Keratinocyte (primary cell): ENCODE results near the gene FBXO31. TPM values are rescaled to one million over a fixed set of nuclear protein-coding genes. Genes with fewer than 3 reads are reported as not detected.

Experiments
- DNase-seq: peaks from one replicate; pipeline ENCODE4 v3.0.0-alpha.2; 2011; ENCODE audit warnings: low read depth, missing footprints, low spot score
- FAIRE-seq: peaks from 2 replicates; lab custom pipeline; 2011; peaks lifted over from hg19 to GRCh38; lab: Jason Lieb, UNC
- H2AFZ ChIP-seq: 2 replicates; pipeline ENCODE4 v1.6.0; 2012; ENCODE audit warnings: low read length, control low read depth, inconsistent platforms; ENCODE audit not compliant: control insufficient read depth
- H3K27ac ChIP-seq: 2 replicates; pipeline ENCODE4 v1.5.1; 2011; ENCODE audit warnings: low read length; ENCODE audit not compliant: control insufficient read depth, insufficient read depth
- H3K27me3 ChIP-seq: 3 replicates; pipeline ENCODE4 v1.6.0; 2011; ENCODE audit warnings: low read length; ENCODE audit not compliant: control insufficient read depth, insufficient read depth; ENCODE audit errors: extremely low read depth
- H3K36me3 ChIP-seq, 2 experiments: 2 replicates in 1 of 2; 3 replicates in 1 of 2; pipeline ENCODE4 v1.5.1; 2011; ENCODE audit warnings: low read length in 2 of 2, mild to moderate bottlenecking in 1 of 2; ENCODE audit not compliant: control insufficient read depth in 2 of 2, insufficient read depth in 2 of 2; ENCODE audit errors: extremely low read depth in 1 of 2
- H3K4me1 ChIP-seq: 3 replicates; pipeline ENCODE4 v1.5.1; 2011; ENCODE audit warnings: low read length; ENCODE audit not compliant: control insufficient read depth, insufficient read depth; ENCODE audit errors: extremely low read depth
- H3K4me2 ChIP-seq: 3 replicates; pipeline ENCODE4 v1.6.0; 2011; ENCODE audit warnings: low read depth, low read length; ENCODE audit not compliant: control insufficient read depth, insufficient read depth; ENCODE audit errors: extremely low read depth
- H3K4me3 ChIP-seq, 3 experiments: fragments of 200-600 bp in 1 of 3; sonication (generic) in 1 of 3; 2 replicates in 2 of 3; 3 replicates in 1 of 3; pipeline ENCODE4 v1.5.1; 2011 to 2016; ENCODE audit warnings: low read length in 3 of 3, mild to moderate bottlenecking in 3 of 3, control low read depth in 2 of 3, inconsistent platforms in 1 of 3, low read depth in 1 of 3, mixed read lengths in 1 of 3, mixed run types in 1 of 3, moderate library complexity in 1 of 3; ENCODE audit not compliant: control insufficient read depth in 2 of 3, insufficient read depth in 2 of 3; ENCODE audit errors: extremely low read depth in 1 of 3
- H3K79me2 ChIP-seq: 2 replicates; pipeline ENCODE4 v1.6.0; 2012; ENCODE audit warnings: low read length; ENCODE audit not compliant: control insufficient read depth, insufficient read depth
- H3K9ac ChIP-seq: 3 replicates; pipeline ENCODE4 v1.6.0; 2011; ENCODE audit warnings: low read length; ENCODE audit not compliant: control insufficient read depth, insufficient read depth; ENCODE audit errors: extremely low read depth
- H3K9me1 ChIP-seq: 3 replicates; pipeline ENCODE4 v1.6.0; 2011; ENCODE audit warnings: low read length; ENCODE audit not compliant: control insufficient read depth, insufficient read depth; ENCODE audit errors: extremely low read depth
- H3K9me3 ChIP-seq: 2 replicates; pipeline ENCODE4 v1.5.1; 2012; ENCODE audit warnings: low read depth, low read length; ENCODE audit not compliant: control insufficient read depth
- H4K20me1 ChIP-seq: 3 replicates; pipeline ENCODE4 v1.6.0; 2011; ENCODE audit warnings: low read length; ENCODE audit not compliant: control insufficient read depth, insufficient read depth; ENCODE audit errors: extremely low read depth
- EZH2 ChIP-seq: IDR thresholded peaks from one replicate; pipeline ENCODE4 v1.6.1; 2012; ENCODE audit warnings: inconsistent platforms, mild to moderate bottlenecking, low read length, moderate library complexity
- dilution Hi-C: fragments of 300-500 bp; cut with MboI; formaldehyde crosslinking; loops from one replicate; pipeline ENCODE4 v1.7.0; 2020; ENCODE audit warnings: low sequenced_read_pairs; ENCODE audit not compliant: extremely low pct_ligation_motif_present
- polyA plus RNA-seq, 5 experiments: library from polyadenylated mRNA; depleted of rRNA in 3 of 5; stranded (reverse) in 3 of 5; stranded (forward) in 1 of 5; unstranded in 1 of 5; fragments of >200 nt; gene quantifications; 1 replicate in 1 of 5; 2 replicates in 3 of 5; 3 replicates in 1 of 5; pipeline versions ENCODE4 v1.2.1 to v1.2.3, GENCODE V29; 2011 to 2012; ENCODE audit warnings: missing spikeins in 2 of 5, low read depth in 1 of 5, low replicate concordance in 1 of 5
- TF ChIP-seq, protein P1 (sequence below), 3 experiments: IDR thresholded peaks in 1 of 3; conservative IDR thresholded peaks in 1 of 3; optimal IDR thresholded peaks in 1 of 3; 2 replicates in 2 of 3; 3 replicates in 1 of 3; pipeline versions ENCODE3 to v1.5.1; 2011; ENCODE audit warnings: low read length in 3 of 3, mild to moderate bottlenecking in 3 of 3, moderate library complexity in 2 of 3, control low read depth in 1 of 3, inconsistent platforms in 1 of 3; ENCODE audit not compliant: insufficient read depth in 2 of 3; ENCODE audit errors: extremely low read depth in 1 of 3

Gene FBXO31
- polyA plus RNA-seq, 1 donor (not counting 4 experiments of a cell fraction or from before 2014, with no cell fraction given), result 17.0 TPM

DNA sequence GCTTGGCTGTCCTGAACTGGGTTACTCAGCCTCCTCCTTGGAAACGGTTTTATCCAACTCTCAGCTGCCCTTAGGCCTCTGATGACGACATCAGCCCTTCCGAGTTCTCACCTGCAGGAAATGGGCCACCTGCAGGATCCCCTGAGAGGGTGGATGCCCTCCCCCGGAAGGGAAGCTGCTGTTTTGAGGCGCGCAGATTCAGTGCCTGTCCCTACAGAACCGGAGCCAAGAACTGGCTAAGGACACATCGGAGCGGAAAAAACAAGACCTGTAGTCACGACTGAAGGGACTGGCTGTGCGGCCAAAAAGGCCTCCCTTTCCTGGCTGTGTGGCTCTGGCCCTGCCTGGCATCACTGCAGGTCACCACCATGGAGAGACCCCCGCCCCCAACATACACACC lies 54.7 kb downstream of the FBXO31 start:
- Histone ChIP-seq H2AFZ (no peak overlapping the region), H3K36me3 (peaks cover 20 to 41% of the 10 kb centered on the region in 2 experiments), H3K4me2 (no peak overlapping the region), H3K4me1 (peaks cover 3% of the 10 kb centered on the region), H3K27ac (no peak overlapping the region), H3K9ac (no peak overlapping the region), H3K79me2 (no peaks in the 10 kb centered on the region), H3K4me3 (no peak overlapping the region), H3K9me3 (no peaks in the 10 kb centered on the region), H4K20me1 (peaks cover 7% of the 10 kb centered on the region), H3K27me3 (no peaks in the 10 kb centered on the region), H3K9me1 (peaks cover 2% of the 10 kb centered on the region)
- dilution Hi-C loops, result no loop called here
- no peak for DNase-seq
- no peak for FAIRE-seq
- no peak for TF ChIP-seq EZH2
- TF ChIP-seq, protein P1, sequence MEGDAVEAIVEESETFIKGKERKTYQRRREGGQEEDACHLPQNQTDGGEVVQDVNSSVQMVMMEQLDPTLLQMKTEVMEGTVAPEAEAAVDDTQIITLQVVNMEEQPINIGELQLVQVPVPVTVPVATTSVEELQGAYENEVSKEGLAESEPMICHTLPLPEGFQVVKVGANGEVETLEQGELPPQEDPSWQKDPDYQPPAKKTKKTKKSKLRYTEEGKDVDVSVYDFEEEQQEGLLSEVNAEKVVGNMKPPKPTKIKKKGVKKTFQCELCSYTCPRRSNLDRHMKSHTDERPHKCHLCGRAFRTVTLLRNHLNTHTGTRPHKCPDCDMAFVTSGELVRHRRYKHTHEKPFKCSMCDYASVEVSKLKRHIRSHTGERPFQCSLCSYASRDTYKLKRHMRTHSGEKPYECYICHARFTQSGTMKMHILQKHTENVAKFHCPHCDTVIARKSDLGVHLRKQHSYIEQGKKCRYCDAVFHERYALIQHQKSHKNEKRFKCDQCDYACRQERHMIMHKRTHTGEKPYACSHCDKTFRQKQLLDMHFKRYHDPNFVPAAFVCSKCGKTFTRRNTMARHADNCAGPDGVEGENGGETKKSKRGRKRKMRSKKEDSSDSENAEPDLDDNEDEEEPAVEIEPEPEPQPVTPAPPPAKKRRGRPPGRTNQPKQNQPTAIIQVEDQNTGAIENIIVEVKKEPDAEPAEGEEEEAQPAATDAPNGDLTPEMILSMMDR (optimal IDR thresholded peaks at IDR 0.05 in 1 of 3, IDR thresholded peaks at IDR 0.05 in 1 of 3, conservative IDR thresholded peaks at IDR 0.05 in 1 of 3; ENCODE audit: extremely low read depth in 1 of 3, insufficient read depth in 2 of 3, low read length in 3 of 3), result no peak

DNA sequence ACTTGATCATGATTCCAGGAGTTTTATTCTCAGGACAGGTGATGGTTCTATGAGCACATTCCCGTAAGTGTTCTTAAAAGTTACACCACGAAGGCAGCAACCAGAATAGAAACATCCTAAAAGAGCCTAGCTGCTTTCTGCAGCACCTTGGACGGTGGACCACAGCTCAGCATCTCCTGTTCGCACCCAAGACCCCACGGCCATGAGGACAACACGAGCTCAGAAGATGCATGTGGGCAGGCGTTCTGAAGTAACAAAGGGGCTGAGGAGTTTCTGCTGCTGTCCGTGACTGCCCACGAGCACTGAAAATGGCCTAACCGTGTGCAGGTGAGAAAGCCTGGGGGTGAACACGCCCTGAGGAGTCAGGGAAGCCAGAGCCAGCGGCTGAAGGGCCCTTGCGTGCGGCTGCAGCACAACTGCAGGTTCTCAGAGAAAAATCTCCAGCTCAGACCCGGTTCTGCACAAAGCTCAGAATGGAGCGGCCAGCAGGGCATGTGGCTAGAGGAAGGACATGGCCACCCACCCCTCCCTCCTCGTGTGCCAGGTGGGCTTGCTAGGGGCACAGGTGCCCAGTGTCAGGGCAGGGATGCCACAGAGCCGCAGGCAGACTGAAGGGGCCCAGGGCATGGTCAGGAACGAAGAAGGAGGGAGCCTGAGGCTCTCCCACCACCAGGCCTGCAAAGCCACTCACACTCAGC lies 55.6 kb downstream of the FBXO31 start:
- H3K79me2 ChIP-seq, result no peaks in the 10 kb centered on the region
- H3K27me3 ChIP-seq, result no peaks in the 10 kb centered on the region
- peaks cover 3% of the 10 kb centered on the region for H3K4me1 ChIP-seq
- H3K4me3 ChIP-seq, result no peak overlapping the region
- no peak overlapping the region for H2AFZ ChIP-seq
- no peak overlapping the region for H3K9ac ChIP-seq
- peaks cover 19 to 39% of the 10 kb centered on the region in 2 experiments for H3K36me3 ChIP-seq
- no peak overlapping the region for H3K4me2 ChIP-seq
- peaks cover 2% of the 10 kb centered on the region for H3K9me1 ChIP-seq
- FAIRE-seq, result no peak
- no peak for DNase-seq
- H3K9me3 ChIP-seq, result no peaks in the 10 kb centered on the region
- H4K20me1 ChIP-seq, result peaks cover 9% of the 10 kb centered on the region
- dilution Hi-C loops, result no loop called here
- H3K27ac ChIP-seq, result no peak overlapping the region
- no peak for TF ChIP-seq EZH2
- TF ChIP-seq, protein P1 (optimal IDR thresholded peaks at IDR 0.05 in 1 of 3, IDR thresholded peaks at IDR 0.05 in 1 of 3, conservative IDR thresholded peaks at IDR 0.05 in 1 of 3; ENCODE audit: extremely low read depth in 1 of 3, insufficient read depth in 2 of 3, low read length in 3 of 3), result no peak
